Fibroblast of pulmonary artery (primary cell): ENCODE measurements around the gene COL9A2.
A peak's percentile ranks its signal among the peaks of the same experiment; 100 is the strongest.
"Not testable (repeated sequence)": the region's sequence is repeated elsewhere in the genome, so short reads cannot be mapped to it uniquely, and the experiment has no call there.

ENCODE experiments used
- DNase-seq: peaks from one replicate; pipeline ENCODE4 v3.0.0-alpha.2; 2010; ENCODE audit warnings: low read depth
- H3K4me3 ChIP-seq: replicated peaks from 2 replicates; pipeline ENCODE4 v1.5.1; 2011; ENCODE audit warnings: low read depth, mild to moderate bottlenecking, control low read depth, low read length, moderate library complexity
- TF ChIP-seq, protein P1 (sequence below): IDR thresholded peaks from 2 replicates; pipeline ENCODE4 v1.5.1; 2011; ENCODE audit warnings: mild to moderate bottlenecking, control low read depth, low read length, inconsistent platforms; ENCODE audit errors: missing control alignments

COL9A2 gene

GRCh38 chr1:40341491-40342380 lies 24.6 kb upstream of the COL9A2 start:
- TF ChIP-seq, protein P1, sequence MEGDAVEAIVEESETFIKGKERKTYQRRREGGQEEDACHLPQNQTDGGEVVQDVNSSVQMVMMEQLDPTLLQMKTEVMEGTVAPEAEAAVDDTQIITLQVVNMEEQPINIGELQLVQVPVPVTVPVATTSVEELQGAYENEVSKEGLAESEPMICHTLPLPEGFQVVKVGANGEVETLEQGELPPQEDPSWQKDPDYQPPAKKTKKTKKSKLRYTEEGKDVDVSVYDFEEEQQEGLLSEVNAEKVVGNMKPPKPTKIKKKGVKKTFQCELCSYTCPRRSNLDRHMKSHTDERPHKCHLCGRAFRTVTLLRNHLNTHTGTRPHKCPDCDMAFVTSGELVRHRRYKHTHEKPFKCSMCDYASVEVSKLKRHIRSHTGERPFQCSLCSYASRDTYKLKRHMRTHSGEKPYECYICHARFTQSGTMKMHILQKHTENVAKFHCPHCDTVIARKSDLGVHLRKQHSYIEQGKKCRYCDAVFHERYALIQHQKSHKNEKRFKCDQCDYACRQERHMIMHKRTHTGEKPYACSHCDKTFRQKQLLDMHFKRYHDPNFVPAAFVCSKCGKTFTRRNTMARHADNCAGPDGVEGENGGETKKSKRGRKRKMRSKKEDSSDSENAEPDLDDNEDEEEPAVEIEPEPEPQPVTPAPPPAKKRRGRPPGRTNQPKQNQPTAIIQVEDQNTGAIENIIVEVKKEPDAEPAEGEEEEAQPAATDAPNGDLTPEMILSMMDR, result no peak
- no peak overlapping the region for H3K4me3 ChIP-seq
- DNase-seq, result no peak

DNA sequence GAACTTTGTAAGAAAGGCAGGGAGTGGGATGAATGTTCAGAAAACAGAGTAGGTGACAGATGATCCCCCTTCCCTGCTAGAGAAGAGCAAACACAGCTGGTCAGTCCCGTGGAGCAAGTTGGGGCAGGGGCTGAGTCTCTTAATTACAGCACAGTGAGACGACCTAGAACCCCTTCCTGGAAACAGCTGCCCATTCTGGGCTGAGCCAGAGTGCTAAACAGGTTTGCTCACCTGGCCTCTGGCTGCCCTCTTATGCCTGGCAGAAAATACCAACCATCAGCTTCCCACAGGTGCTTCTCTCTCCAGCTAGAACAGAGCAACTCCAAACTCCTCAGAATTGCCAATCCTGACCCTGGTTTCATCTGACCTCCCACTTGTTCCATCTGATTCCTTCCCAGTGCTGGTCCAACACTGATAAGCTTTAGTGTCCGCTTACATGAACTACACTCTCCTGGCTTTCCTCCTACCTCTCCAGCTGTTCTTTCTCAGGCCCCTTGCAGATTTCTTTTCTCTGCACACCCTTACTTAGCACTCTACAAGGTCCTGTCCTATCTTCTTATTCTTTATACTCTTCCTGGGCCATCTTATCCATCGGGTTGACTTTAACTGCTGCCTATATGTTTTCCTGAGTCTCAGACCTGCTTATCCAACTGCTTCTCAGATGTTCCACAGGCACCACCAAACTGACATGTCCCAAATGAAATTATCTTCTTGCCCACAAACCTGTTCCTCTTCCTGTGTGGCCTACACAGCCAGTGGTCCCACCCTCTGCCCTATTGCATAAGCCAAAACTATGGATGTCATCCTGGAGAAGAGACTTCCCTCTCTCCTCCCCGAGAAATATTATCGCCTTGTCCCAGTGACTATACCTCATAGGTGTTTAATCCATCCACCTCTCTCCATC lies 22.6 kb upstream of the COL9A2 start:
- TF ChIP-seq, protein P1, result no peak

DNA sequence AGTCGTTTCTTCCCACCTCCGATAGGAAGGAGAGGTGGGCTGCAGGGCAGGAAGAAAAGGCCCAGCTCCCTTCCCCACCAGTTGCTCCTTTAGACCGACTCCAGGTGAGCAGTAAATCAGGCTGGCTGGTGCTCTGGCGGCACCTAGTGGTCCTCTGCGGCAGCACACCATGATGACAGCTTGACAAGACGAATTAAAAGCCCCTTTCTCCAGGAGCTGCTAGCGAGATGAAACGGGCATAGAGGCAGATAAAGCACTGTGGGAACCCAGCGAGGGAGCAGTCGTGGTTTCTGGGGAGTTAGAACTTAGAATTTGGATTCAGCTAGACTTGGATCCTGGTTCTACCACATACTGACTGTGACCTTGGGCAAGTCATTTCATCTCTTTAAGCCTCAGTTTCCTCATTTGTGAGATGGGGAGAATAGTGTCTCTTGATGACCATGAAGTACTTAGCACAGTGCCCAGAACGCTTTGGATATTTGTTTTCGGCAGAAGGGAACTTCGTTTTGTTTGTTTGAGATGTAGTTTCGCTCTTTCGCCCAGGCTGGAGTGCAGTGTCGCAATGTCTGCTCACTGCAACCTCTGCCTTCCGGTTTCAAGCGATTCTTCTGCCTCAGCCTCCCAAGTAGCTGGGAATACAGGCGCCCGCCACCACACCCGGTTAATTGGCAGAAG lies 21.8 kb upstream of the COL9A2 start:
- no peak overlapping the region for H3K4me3 ChIP-seq
- TF ChIP-seq, protein P1, result peak; percentile 100
- DNase-seq, result peak; percentile 87

More for the DNA sequence above, 22.6 kb upstream of the COL9A2 start:
- H3K4me3 ChIP-seq, result no peak overlapping the region
- DNase-seq, result no peak

DNA sequence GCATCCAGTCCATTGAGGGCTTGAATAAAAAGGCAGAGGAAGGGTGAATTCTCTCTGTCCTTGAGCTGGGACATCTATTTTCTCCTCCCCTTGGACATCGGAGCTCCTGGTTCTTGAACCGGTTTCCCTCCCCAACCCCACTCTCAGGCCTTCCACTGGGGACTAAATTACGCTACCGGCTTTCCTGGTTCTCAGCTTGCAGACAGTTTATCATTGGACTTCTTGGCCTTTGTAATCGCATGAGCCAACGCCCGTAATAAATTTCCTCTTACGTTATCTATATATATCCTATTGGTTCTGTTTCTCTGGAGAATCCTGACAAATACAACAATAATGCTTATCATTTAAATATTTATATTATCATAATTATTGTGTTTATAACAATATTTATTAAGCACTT lies 20.4 kb upstream of the COL9A2 start:
- DNase-seq, result no peak
- no peak overlapping the region for H3K4me3 ChIP-seq
- TF ChIP-seq, protein P1, result no peak

- H3K4me3 ChIP-seq, result no peak overlapping the region
These were observed 15.6 kb upstream of the COL9A2 start for GRCh38 chr1:40332695-40333094.

DNA sequence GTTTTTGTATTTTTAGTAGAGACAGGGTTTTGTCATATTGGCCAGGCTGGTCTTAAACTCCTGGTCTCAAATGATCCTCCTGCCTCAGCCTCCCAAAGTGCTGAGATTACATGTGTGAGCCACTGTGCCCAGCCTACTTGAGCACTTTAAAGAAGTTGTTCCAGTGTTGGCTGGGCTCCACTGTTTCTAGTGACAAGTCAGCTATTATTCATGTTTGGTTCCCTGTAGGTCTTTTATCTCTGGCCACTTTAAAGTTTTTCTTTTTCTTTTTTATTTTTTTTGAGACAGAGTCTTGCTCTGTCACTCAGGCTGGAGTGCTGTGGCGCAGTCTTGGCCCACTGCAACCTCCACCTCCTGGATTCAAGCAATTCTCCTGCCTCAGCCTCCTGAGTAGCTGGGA lies 14.3 kb upstream of the COL9A2 start:
- H3K4me3 ChIP-seq, DNase-seq: not testable (repeated sequence)

More at GRCh38 chr1:40332695-40333094, 15.6 kb upstream of the COL9A2 start:
- no peak for DNase-seq
- TF ChIP-seq, protein P1, result no peak
